GM19468 (cell line): ENCODE results near the gene GAREM1.

Experiments
- ATAC-seq: cut with Tn5 transposase; IDR thresholded peaks from one replicate; pipeline ENCODE4 v1.9.1; 2021; ENCODE audit warnings: mild to moderate bottlenecking, moderate library complexity, moderate number of reproducible peaks; ENCODE audit not compliant: unreplicated experiment; ENCODE audit errors: extremely low read depth

GAREM1 gene

DNA sequence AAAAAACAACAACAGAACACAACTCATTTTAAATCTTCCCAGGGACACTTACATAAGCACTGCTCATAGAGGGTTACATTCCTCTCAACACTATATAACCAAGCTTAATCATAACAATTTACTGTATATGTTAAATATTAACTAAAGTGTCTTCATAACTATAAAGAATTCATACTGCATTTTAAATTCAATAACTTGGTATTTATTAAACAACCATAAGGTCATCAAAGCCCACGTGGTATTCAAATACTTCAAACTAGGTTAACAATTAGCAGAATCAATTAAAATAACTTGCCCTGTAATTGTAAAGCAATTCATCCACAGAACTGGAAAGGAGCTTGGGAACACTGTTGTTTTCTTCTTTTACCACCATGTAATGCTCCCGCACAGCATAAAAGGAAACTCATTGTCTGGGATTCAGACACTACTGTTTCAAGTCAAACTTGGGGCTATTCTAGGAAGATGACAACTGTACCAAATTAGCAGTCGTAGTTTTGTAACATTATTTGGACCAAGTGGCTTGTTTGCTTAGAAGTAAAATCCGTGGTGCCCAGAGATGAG lies 10.4 kb downstream of the GAREM1 start:
- no peak for ATAC-seq

DNA sequence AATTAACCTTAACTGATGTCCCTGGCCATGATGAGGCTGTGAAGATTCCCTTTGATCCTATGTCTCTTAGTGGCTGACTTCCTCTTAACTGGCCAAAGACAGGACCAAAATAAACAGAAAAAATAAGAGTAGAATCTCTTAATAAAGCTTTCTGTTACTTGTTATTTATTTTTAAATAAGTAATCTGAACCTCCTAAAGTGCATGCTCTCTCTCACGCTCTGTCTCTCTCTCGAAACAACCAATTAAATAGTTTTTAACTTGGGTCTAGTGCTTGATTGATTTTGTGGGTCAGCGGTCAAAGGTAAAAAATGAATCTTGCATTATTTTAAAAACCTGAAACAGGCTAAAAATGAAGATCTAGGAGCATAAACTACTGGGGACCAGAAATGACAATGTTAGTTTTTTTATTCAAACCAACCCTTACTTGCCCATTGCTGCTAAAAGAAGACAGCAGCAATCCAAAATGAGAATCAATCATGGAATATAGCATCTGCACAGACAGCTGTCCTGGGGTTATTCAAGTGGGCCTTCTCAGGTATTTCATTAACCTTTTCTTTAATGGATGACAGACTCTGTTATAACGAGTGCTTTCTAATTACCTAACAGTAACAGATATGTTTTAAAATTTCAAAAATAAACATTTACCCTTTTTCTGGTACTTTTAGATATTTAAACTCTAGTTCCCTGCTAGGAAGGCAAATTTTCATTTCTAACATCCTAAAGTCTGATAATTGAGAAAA lies 11.2 kb downstream of the GAREM1 start:
- no peak for ATAC-seq

DNA sequence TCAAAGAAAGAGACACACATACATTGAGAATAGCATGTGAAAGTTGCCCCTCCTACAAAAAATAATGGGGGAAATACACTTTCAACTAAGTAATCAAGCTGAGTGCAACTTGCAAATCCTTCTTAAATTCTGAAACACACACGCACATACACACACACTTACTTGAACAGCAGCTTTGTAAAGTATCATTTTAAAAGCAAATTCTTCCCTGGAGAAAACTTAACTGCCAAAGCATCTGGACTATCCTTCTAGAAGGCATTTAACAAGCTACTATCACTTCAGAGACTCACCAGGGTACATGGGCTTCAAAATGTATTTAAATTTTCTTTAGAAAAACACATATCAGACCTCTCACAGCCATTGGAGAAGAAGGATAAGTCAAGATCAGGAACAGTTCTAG lies 15.3 kb downstream of the GAREM1 start:
- ATAC-seq = no peak

DNA sequence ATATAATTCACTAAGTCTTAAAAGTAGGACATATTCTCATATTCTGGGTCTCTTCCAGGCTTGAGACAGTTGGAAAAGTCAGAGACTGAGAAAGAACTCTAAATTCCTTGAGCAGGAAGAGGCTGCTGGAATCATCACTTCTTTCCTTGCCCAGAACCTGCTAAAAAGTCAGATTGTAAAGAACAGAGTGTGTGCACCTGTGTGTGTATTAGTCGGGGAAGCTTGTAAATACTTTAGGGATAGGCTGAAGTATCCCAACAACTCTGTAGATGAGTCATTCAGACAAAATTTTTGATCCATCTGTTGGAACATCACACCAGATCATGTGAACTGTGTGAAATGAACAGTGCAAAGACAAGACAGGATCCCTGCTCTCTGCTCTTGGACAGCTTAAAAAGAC lies 16.1 kb downstream of the GAREM1 start:
- no peak for ATAC-seq

DNA sequence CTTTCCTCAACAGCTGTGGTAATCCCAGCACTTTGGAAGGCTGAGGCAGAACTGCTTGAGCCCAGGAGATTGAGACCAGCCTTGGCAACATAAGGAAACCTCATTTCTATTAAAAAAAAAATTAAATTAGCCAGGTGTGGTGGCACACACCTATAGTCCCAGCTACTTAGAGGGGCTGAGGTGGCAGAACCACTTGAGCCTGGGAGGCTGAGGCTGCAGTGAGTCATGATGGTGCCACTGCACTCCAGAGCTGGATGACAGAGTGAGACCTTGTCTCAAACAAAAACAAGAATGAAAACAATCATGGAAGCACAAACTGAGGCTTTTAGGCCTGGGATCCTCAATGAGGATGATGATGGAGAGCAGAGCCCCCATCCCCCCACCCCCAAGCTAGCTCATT lies 19.8 kb downstream of the GAREM1 start:
- no peak for ATAC-seq

DNA sequence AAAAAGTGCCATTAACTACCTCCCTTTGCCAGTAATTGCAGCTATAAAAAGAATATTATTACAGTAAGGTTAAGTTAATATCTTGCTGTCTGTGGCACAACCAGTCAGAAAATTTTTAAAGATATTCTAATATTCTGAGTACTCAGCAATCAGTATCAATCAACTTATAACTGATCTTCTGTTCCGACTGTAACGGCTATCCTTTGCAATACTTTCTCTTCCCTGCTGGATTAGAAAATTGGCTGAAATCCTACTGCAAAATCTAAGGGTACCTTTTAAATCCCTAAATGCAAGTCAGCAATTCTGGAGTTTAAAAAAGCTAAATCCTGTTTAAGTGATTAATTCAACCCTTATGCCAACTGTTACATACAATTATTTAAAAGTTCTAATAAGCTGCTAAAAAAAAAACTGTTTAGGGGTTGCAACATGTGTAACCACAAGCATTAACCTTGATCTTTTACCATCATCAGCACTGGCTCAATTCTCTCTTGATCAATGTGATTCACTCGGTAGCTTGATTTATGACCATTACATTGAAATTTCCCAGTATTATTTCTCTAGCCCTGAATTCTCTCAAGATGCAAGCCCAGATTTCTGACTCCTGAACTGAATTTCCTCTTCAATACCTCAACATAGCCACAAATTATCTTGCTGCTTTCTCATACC lies 20.5 kb downstream of the GAREM1 start:
- ATAC-seq = no peak

DNA sequence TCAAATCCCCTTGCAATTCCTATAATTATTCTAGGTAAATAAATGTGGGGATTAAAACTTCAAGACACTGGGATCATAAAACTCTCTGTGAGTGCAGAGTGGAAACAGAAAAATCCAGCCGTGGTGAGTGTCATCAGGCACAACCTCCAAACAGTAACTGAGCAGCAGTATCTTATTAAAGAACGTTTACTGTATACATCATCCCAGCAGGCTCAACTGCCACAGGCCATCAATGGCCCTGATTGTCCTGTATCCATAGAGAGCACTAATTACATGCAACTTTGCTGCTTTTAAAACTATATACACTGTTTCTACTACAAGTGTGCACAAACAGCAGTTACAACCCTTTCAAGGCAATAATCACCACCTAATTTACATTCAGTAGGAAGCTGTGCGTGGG lies 23.9 kb downstream of the GAREM1 start:
- no peak for ATAC-seq

DNA sequence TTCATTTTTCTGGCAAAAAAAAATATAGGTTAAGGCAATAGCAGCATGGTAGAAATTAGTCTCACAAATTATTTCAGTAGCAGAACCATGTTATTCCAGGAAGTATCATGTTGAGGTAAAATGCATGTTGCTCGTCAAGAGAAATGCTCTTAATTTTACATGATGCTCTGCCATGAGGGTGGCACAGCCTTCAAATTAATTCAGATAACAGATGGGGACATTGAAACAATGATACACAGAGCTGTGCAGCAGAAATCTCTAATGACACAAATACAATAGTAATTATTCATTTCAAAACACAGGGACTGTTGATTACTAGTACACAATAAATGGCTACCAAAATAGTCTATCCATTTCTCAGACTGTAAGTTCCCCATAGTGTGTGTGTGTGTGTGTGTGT lies 24.8 kb downstream of the GAREM1 start:
- ATAC-seq = no peak

GRCh38 chr18:32443706-32444215 lies 26.9 kb downstream of the GAREM1 start:
- ATAC-seq = no peak

GRCh38 chr18:32443033-32443705 lies 27.5 kb downstream of the GAREM1 start:
- no peak for ATAC-seq

- ATAC-seq = no peak
Measured at GRCh38 chr18:32442575-32442974, 28.1 kb downstream of the GAREM1 start.

GRCh38 chr18:32441533-32441932 lies 29.1 kb downstream of the GAREM1 start:
- no peak for ATAC-seq

- ATAC-seq = no peak
Measured at GRCh38 chr18:32440518-32440917, 30.2 kb downstream of the GAREM1 start.

DNA sequence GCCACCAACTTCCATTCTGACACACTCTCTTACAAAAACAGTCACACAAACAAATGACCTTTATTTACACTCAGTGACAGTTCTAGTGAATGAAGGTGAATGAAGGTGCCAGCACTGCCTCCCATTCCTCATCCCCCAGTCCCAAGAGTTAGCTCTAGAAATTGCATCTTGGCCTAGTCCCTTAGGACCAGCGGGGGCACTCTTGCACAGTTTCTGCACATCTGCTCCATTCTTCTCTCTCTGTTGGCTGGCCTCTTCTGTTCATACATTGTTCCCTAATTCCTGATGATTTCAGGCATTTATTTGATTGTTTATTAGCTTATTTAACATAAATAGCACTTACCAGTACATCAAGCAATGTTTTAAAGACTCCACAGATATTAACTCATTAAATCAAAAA lies 30.9 kb downstream of the GAREM1 start:
- ATAC-seq = no peak

DNA sequence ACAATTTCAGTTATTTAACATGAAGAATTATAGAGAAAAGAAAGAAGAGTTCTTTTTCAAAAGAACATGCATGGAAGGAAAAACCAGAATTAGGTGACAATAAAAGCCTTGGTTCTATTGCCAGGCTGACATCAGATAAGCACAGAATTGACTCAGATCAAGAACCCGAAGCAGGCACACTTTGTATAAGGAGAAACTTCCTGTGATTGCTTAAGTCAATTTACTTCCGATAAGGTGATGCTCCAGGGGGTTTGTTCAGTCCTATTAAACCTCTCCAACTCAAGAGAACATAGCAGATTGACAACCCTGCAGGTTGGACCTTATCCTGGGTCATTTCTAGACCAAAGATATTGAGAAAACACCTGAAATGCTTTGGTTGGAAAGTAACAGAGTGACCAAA lies 31.4 kb downstream of the GAREM1 start:
- ATAC-seq = no peak

- no peak for ATAC-seq
Measured at GRCh38 chr18:32438173-32438572, 32.5 kb downstream of the GAREM1 start.

- ATAC-seq = no peak
Measured at GRCh38 chr18:32437100-32437834, 33.4 kb downstream of the GAREM1 start.

GRCh38 chr18:32435631-32436500 lies 34.8 kb downstream of the GAREM1 start:
- no peak for ATAC-seq

DNA sequence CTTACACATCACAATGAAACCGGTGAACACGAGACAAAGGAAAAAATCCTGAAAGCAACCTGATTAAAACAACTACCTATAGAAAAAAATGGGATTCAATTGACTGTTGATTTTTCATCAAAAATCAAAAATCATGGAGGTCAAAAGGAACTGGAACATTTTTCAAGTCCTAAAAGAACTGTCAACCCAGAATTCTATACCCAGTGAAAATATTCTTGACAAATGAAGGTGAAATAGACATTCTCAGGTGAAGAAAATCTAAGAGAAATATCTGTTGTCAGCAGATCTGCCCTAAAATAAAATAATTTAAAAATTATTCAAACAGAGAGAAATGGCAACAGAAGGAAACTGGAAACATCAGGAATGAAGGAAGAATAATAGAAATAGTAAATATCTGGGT lies 38.9 kb downstream of the GAREM1 start:
- no peak for ATAC-seq
